ENCODE results near the gene CA5A.
"Not testable (repeated sequence)": the region's sequence is repeated elsewhere in the genome, so short reads cannot be mapped to it uniquely, and the experiment has no call there.

Gene CA5A

DNA sequence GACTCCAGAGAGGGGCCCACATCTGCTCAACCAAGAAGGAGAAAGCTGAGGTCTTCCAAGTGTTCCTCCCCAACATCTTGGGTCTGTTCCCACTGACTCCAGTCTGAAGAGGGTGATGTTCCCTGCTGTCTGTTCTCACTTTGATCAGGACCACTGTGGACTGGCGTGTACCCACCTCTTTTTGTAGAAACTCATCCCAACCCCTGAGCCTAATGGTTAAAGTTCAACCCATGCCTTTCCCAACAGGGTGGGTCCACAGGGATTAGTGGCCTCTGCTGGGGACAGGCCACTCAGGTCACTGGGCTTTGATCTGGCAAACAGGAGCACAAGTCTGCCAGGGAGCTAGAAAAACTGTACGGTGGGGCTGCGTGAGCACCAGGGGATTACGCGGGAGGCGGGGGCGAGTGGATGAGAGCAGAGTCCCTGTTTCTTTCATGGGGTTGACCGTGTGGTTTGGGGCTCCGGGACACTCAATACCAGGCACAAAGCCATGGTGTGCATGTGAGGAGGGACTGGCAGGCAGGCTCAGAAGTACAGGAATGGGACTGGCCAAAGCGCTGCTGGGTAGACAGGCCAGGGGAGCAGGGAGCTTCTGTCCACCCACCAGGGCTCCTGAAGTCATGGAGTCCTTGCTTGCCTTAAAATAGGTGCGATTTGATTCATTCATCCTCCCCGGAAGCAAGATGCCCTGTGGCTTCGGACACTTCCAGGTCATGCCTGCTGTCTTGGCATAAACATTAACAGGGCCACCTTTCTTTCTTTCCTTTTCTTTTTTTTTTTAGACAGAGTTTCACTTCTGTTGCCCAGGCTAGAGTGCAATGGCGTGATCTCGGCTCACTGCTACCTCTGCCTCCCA is at the start of gene CA5A:
CA5A (minus strand) TSS at position 155 of the 856 bp plus-strand sequence; CDS start at position 76, 79 bp downstream.
- DNase-seq = no peak

DNA sequence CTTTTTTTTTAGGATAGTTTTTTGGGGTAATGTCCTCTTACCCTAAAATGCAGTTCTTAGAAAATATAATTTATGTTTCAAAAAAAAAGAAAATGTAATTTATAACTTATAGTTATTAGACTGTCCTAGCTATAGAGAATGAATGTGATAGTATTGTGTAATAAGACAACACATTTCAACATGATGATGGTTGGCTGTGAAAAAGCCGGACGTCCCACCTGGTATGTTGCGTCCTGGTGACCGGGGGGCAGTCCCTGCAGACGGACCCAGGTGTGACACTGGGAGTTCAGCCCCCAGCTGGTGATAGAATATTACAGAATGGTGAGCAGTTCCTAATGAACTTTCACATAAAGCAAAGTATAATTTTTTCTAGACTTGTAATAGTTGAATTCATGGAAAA is 49.2 kb upstream of the CA5A start:
- not testable (repeated sequence) for DNase-seq

DNA sequence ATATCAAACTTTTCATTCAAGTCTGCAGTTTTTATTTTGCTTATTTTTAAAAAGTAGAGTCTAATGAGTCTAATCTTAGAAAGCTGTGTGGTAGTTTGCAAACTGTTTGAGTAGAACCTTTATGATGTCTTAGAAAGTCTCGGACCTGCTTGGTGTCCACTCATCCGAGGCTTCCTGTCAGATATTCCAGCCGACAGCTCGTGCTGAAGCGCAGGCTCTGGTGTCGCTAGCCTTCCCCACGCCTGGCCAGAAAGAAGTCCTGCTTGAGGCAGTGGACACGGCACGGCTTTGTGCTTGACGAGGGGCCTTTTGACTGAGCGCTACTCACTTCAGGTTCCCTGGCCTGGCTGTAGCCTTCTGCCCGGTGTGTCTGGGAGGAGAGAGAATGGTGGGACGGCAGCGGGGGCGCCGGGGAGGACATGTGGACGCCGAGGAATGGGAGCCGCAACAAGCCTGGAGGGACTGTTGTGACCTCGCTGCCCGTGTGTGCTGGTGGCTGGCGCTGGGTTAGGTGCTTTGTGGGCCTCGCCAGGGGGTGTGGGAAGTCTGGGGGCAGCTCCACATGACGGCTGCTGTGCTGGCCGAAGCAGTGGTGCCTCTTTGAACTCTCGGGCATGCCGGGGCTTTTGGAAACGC is 48.4 kb upstream of the CA5A start:
- DNase-seq = no peak

DNA sequence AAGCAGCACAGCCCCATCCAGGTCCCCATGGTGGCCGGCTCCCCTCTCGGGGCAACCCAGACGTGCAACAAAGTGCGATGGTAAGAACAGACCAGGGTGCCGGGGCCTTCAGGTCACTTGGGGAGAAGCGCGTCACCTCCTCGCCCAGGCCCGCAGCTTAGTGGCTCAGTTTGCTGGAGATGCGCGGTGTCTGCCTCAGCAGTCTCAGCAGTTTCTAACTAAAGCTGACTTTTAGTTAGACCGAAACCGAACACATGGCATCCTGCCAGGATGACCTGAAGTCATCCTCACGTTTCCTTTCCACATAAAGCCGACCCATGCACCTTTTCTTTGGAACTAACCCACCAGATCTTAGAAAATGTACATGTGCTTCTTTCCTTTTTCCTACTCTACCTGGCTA is 47.9 kb upstream of the CA5A start:
- DNase-seq = not testable (repeated sequence)

DNA sequence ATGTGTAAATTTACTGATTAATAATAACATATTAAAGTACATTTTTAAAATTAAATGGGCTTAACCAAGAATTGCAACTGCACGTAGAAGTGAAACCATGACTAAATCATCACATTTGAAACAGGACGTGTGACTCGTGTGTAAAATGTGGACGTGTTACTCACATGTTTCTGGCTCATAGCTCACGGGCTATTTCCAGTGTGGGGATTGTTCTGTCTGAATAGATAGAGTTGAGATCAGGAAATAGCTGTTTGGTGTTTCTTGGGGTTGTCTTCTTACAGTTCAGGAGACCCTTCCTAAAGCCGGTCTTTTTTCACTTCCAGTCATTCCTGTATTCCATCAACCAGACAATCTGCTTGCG is 47.4 kb upstream of the CA5A start:
- not testable (repeated sequence) for DNase-seq

DNA sequence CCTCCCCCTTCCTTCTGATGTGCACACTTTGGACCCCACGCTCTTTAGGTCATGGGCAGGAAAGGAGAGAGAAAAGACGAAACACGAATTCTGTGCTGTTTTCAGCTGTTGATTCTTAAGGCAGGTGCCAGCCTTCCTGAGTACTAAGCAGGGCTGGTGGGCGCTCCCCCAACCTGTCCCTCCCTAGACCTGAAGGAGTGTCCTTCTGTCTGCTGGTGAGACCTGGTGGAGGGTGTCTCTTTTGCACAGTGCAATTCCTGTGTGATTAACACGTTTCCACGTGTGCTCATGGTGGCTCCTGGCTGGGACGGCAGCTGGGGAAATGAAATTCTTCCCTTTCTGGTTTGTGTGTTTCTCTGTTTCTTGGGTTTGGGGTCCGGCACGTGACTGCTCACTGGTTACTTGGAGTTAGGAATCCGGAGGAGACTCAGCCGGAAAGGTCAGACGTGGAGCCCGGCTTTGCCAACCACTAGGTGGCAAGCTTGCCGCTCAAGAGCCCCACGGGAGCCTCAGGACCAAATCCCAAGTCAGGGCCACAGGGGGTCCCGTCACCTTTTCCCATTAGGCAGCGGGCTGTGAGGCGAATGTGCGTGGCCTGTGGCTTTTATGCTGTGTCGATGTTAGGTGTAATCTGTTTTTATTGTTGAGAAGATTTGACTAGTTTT is 46.9 kb upstream of the CA5A start:
- not testable (repeated sequence) for DNase-seq

DNA sequence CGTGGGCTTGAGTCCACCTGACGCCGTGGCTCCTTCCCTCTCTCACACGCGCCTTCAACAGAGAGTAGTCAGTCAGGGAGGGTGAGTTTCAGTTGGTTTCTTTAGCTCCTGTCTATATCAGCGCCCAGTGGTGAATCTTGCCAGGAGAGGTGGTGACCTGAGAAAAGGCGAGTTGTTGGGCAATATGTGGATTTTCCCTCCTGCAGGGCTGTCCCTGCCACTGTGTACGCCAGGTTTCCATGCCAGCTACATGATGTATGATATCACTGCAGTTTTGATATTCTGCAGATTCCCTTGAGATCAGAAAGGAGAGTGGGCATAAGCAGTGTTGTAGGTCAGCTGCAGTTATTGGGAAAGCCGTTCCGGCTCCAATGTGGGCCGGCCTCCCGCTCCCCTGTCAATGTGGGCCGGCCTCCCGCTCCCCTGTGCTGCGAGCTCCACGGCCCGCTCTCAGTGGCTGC is 46.3 kb upstream of the CA5A start:
- no peak for DNase-seq

DNA sequence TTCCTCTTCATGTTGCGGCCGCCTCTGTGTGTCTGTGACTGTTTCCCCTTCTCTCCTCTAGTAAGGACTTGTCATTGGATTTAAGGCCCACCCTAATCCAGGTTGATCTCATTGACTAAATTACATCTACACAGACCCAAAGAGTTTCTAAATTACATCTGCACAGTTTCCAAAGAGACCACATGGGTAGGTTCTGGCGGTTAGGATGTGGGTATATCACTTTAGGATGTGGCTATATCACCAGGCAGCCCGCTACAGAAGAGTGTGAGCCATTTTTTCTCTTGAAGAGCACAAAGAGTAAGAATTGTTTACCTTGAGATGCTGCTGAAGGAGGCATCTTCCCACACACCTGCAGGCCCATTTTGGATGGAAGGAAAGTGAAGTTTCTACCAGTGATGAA is 45.0 kb upstream of the CA5A start:
- not testable (repeated sequence) for DNase-seq

DNA sequence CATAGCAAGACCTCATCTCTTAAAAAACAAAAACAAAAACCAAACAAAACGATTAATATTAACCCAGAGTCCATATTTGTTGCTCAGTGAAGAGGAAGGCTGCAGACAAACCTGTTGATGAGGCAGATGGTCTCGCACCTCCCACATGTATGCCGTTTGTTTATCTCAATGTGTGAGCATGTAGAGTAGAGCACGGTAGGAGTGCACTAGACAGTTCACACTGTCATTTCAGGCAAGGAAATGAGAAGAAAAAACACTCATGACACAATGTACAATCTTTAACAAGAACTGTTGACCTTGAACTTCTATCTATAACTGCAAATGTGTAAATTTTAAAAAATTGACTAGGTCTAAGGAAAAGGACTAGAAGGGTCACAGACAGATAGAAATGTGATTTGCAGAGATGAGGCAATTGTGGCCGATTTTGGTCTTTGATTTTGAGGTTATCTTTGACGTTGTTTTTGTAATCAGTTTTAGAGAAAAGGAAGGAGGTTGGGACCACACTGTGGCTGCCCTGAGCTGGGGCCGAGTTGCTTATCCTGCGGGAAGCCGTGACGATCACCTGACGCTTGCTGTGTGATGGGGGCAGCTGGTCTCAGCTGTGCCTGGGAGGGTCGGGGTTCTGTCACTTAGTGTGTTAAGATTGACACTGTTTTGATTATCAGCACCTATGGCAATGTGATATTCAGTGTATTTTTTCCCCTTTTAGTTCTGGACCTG is 43.7 kb upstream of the CA5A start:
- not testable (repeated sequence) for DNase-seq

DNA sequence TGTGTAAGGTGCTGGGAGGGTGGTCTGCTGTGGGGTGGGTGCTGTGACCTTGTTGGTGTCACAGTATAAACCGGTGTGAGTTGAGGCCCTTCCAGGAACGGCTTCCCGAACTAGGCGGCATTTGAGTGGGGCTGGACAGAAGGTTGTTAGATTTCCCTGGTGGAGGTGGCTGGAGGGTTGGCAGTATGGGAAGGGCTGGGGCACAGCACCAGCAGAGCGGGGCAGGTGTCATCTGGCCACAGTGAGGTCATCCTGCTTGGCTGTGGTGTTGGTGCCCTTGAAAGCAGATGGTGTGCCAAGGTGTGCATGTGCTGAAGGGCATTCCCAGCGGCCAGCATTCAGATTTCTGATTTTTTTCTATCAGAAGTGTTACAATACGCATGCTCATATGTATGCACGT is 43.0 kb upstream of the CA5A start:
- DNase-seq = no peak

DNA sequence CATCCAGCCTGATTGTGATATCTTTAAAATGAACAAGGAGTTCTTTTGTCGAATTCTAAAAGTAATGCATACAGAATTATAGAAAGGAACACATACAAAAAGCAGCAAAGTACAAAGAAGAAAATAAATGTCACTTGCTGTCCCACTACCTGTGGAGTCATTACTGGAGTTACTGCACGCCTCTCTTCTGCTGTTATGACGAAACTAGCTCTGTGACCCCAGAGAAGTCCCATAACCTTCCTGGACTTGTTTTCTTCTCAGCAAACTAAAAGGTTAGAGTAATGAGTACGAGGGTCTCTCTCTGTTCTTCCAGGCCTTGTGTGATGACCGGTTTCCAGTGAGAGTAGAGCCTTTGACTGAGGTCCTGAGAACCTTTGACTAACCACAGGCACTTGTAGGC is 41.8 kb upstream of the CA5A start:
- DNase-seq = no peak

DNA sequence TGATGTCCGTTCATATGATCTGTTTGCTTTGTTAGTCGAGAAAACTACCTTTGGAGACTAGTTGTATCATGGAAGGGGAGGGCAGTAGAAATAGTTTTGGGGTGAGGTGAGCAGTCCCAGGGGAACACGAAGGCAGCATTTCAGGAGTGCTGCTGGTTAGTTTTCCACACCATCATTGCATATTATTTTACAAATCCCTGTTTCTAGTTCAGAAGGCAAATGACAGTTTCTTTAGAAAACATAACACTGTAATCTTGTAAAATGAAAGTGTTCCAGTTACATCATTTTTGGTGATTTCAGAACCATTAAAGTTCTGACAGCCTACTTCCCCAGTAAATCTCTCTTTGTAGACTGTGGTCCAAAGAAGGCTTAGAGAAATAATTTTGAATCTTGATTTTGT is 40.3 kb upstream of the CA5A start:
- DNase-seq = no peak

DNA sequence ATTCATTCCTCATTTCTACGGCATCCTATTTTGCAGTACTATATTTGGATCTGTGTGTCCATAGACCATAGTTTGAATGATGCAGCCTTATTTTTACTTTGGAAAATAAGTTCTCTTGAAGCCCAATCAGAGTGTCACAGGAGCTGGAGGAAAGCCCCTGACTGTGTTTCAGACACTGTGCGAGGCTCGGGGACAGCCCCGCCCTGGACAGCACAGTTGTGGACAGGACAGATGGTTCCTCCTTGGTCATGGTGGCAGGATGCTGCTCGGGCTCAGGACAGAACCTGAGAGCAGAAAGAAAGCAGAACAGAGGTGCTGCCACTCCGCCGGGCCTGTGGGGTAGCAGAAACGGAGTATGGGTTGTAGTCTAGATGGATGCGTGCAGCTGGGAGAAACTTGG is 37.8 kb upstream of the CA5A start:
- no peak for DNase-seq

DNA sequence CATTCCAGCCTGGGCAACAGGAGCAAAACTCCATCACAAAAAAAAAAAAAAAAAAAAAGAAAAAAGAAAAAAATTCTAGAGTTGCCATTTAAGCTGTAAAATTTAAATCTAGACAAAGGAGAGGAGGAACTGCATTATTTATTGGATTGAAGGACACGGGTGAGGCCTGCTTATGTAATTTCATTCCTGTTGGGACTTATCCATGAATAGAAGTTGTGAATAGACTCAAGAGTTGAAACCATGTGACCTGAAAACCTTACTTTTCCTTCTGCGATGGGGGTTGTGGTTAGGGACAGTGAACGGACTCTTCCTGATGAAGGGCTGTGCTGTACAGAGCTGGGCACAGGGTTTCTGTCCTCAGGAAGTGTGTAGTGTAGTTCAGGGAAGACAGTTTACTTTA is 37.4 kb upstream of the CA5A start:
- DNase-seq = no peak

DNA sequence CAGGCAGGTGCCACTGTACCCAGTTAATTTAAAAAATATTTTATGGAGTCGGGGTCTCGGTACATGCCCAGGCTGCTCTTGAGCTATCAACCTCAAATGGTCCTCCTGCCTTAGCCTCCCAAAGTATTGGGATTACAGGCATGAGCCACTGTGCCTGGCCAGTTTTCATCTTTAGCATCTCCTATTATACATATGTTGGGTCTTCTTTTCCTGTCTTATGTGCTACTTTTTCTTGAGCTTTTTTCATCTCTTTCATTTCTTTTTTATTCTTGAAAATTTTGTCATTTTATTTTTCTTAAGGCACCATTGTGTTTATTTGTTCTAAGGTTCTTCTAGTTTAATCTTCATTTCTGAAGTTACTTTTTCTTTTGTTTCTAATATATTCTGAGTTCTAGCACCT is 35.6 kb upstream of the CA5A start:
- DNase-seq = no peak

DNA sequence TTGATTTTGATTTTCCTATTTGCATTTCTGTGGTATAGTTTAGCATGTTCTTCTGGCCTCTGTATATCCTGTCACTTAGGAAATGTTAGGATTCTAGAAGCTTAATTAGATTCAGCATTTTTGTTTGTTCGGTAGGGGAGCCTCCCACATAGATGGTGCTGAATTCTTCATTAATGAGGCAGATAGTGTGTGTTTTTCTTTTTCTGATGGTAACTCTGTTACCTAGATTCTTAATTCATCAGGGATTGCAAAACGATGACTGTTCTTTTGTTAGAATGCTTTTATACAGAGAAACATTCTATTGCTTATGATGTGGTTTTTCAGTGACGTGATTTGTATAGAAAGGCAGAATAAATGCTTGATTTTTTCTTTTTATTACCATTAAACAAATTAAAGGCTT is 33.9 kb upstream of the CA5A start:
- no peak for DNase-seq

DNA sequence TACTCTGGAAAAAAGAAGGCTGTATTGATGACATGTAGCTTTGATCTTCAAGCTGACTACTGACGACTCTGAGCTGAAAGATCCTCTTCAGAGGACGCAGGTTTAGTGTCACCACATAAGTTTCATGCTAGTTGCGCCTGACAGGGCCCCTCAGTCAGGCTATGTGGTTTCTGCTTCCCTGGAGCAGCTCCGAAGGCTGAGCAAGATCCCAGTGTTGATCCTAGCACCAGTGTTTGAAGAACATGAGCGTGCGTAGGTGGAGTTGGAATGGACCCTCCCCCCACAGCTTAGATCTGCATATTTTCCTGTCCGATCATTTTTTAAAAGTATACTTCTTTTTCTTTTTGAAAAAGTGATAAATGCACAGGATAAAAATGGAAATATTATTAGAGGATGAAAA is 32.2 kb upstream of the CA5A start:
- DNase-seq = no peak

DNA sequence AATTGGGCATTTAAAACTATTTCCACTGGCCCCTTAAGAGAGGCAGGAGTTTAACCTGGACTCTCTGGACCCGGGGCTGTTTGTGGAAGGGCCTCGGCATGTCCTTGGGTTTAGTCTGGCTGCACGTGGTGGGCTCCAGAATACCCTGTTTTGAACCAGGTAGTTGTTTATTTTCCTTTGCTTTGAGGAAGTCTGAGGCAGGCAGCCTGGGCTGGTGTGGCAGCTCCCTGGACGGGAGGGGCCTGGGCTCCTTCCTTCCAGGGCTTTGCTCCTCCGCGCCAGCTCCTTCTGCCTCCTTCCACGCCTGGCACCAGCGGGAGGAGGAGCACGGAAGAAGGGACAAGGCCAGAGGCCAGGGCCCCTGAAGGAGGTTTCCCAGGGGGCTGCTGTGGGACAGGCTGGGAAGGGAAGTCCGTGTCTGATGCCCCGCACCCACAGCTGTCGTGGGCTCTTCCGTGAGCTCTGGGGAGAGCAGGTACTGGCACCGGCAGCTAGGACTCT is 30.4 kb upstream of the CA5A start:
- no peak for DNase-seq

DNA sequence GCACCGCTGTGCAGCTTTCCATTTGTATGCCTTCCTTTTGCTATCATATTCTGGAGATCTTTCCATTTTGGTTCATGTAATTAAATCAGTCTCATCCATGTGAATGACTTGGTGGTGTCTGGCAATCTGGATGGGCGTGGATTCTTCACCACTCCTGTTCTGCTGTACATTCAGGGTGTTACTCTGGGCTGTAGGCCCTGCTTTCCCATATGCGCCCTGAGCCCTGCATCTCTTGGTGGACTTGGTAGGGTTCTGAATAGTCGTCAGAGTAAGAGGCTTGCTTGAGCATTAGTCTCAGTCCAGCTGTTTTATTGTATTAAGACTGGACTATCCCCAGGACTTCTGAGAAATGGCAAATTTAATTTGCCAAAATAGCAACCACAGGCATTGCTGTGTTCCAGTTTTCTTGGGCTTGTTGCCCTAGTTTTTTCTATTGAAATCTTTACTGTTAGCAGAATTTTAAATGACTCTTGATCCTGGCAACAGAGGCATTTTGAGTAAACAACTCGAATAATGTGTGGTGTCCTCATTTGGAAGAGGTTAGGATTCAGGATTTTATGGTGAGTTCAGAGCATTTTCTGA is 29.8 kb upstream of the CA5A start:
- DNase-seq = no peak

DNA sequence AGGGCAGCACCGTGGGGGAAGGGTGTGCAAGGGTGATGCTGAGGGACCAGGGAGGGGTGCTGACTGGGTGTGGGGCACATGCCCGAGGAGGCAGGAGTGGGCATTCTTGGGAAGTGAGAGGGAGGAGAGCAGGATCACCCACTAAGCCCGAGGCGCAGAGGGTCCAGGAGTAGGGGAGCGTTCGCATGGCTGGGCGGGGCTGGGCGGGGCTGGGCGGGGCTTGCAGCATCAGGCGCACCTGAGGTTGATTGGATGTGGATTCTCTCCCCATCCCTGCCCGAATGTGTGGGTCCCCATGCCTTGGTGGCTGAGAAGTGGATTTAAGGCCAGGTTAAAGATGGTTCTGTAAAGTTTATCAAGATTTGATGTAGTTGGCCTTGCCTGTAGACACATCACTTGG is 29.1 kb upstream of the CA5A start:
- DNase-seq = no peak

DNA sequence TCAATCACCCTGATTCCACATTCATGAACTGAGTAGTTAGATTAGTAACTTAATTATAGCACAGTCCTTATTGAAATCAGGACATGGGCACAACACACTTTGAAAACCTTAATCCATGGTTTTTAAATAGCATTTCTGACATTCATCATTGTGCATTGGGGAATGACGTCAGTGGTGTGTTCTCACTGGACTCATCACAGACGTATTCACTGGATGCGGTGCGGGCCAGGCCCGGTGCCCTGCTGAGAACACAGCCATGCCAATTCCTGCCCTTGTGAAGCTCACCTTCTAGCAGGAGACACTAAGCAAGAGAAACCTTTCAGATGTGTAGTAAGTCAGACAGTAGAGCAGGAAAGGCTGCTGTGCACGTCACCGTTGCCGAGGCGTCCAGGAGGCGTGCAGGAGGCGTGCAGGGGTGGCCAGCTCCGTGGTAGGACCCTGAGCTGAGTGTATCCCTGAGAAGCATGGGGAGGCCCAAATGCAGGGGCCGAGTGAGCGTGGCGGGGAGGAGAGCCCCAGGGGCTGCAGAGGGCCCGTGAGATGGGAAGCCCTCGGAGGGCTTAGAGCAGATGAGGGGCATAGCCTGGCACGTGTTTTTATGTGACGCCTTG is 27.8 kb upstream of the CA5A start:
- no peak for DNase-seq

DNA sequence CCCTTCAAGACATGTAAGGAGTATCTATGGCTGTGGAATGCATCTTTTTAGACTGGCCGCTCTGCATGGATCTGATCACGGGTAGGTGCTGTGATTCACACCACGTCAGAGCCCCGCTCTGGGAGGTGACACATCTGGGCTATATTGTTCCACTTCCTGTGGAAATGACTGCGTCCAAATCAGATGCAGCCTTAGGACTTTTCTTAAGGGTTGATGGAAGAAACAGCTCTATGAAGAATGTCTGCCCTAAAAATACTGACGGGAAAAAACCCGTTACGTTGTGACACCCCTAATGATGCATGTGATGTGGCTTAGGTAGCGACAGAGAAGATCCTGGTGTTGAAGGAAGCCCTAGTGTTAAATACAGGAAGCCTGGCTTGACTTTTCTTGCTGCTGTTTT is 27.1 kb upstream of the CA5A start:
- DNase-seq = peak; percentile 13 to 56
